Kidney glomerular epithelial cell (primary cell): ENCODE data around the gene LSM3.

ENCODE experiments used
- DNase-seq: peaks from one replicate; lab custom pipeline; 2025; lab: John Stamatoyannopoulos, UW

LSM3 gene

GRCh38 chr3:14143271-14144225 lies 35.1 kb upstream of the LSM3 start:
- peak; percentile 91 for DNase-seq

DNA sequence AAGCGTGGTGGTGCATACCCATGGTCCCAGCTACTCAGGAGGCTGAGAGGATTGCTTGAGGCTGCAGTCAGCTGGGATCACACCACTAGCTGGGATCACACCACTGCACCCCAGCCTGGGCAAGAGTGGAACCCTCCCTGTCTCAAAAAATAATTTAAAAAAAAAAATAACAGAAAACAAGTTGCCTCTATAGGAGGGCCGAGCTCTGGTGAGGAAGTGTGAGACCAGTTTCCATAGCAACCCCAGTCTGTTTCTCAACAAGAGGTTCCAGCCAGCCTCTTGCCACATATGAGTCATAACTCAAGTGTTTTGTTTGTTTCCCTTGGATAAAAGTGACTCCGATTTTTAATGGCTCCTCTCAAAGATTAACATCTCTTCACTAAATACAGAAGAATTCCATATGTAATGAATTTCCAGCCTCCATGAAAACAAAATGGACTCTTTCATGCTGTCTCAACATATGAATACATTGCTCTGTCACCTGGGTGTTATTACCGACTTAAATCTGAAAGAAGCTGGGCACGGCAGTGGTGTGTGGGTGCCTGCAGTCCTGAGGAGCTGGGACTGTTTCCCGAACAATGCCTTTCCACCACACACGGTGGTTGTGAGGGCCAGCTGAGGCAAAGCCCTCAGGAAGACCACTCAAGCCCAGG lies 34.1 kb upstream of the LSM3 start:
- DNase-seq = peak; percentile 96

DNA sequence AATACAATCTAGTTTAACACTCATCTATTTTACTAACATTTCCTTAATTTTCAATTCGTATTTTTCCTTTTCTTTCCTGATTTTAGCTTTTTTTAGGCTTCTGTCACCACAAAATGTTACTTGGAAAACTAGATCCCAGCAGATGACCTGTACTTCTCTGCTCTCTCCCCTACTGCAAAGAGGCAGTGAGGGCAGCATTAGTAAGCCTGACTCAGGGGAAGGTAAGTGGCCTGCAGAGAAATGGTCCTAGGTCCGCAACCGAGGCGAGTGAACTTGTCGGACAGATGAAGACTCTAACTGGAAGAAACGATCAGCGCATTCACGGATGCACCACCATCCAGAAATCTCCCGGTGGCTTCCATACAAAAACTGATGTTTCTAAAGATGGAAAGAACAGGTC lies 33.4 kb upstream of the LSM3 start:
- DNase-seq = no peak

- DNase-seq = no peak
Observed at GRCh38 chr3:14145670-14146380, 32.8 kb upstream of the LSM3 start.

GRCh38 chr3:14146381-14147065 lies 32.1 kb upstream of the LSM3 start:
- no peak for DNase-seq

GRCh38 chr3:14147066-14147435 lies 31.6 kb upstream of the LSM3 start:
- no peak for DNase-seq

DNA sequence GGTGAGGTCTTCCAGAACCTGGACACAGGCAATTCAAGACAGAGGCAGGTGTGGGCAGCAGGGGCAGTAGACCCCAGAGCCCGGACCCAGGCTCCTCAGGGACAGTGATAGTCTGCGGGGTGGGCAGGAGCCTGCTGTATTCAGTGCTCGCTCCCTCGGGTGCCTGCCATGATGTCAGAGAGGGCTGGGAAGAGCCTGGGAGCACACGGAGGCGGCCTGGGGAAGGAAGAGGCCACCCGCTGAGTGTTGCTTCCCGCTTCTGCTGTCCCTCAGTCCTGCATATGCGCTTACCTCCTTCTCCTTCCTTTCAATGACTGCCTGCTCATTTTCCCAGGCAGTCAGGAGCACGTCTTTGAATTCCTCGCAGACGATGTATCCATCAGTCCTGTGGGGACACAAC lies 31.0 kb upstream of the LSM3 start:
- no peak for DNase-seq

DNA sequence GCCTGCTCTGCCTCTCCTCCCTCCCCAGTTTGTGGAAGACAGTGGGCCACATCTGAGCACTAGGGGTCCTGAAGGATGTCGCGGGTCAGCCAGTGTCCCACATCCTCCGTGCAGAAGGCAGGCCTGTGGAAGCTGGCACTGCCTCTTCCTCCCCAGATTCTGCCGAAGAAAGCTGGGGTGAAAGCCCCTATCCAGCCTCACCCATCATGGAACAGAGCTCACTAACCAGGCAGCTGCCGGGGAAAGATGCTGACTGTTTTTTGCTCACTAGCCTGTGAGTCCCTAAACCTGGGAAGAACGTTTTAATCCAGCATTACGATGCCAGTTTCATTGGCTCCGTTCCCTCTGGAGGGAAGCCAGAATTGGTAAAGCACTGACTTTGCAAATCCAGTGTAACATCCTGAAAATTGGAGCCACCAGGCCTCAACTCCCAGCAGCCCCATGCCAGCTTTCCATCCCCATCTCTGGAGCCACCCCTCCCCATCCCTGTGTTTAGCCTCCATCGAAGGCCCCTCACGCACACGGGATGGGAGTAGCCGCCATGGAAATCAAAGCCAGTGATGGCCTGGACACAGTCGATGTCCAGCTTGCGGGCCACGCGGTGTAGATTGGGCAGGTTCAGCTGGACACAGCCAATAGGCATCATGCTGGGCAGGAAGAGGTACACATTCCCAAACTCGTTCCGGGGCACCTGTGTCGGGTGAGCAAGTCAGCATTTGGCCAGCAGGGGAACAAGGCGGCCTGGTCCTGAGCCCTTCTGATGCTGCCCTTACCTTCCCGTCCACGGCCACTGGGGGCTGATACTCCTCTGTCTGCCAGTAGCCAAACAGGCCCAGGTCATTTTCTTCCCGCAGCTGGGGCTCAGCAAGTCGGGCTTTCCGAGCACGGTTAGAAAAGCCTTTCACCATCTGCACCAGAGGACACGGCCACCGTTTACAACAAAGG lies 30.3 kb upstream of the LSM3 start:
- no peak for DNase-seq

- DNase-seq = no peak
Observed at GRCh38 chr3:14150078-14150477, 28.5 kb upstream of the LSM3 start.

GRCh38 chr3:14150491-14151230 lies 28.0 kb upstream of the LSM3 start:
- no peak for DNase-seq

DNA sequence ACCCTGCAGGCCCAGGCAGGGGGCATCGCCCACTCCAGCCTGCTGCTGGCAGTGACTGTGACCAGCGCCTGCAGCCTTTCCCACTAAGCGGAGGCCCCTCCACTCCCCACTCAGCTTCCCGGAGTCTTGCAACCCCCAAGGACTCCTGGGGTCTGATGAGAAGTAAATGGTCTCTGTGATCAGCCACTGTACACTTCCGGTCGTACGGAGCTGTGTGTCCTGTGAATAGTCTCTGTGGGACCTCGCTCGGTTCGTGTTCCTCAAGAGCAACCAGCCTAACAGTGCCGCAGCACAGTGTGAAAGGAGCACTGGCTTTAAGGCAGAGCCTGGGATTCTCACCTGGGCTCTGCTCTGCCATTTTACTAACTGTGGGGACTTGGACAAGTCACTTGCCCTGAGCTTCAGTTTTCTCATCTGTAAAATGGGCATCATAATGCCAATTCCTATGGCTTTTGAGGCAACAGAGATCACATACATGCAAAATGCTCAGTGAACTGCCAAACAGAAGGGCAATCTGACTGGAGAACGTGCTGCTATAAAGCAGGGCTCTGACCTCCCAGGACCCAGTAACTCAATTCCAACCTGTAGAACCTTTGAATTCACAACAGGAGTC lies 27.0 kb upstream of the LSM3 start:
- DNase-seq = no peak

GRCh38 chr3:14152233-14152962 lies 26.2 kb upstream of the LSM3 start:
- no peak for DNase-seq

GRCh38 chr3:14152963-14153355 lies 25.7 kb upstream of the LSM3 start:
- no peak for DNase-seq

- DNase-seq = no peak
Observed at GRCh38 chr3:14153663-14154062, 25.0 kb upstream of the LSM3 start.

DNA sequence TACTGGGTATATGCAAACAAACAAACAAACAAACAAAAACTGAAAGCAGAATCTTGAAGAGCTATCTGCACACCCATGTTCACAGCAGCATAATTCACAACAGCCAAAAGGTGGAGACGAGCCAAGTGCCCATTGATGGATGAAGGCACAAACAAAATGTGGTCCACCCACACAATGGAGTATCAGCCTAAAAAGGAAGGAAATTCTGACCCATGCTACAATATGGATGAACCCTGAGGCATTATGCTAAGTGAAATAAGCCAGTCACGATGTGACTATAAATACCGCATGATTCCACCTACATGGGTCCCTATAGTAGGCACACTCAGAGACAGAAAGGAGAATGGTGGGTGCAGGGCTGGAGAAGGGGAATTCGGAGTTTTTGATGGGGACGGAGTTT lies 24.3 kb upstream of the LSM3 start:
- no peak for DNase-seq

DNA sequence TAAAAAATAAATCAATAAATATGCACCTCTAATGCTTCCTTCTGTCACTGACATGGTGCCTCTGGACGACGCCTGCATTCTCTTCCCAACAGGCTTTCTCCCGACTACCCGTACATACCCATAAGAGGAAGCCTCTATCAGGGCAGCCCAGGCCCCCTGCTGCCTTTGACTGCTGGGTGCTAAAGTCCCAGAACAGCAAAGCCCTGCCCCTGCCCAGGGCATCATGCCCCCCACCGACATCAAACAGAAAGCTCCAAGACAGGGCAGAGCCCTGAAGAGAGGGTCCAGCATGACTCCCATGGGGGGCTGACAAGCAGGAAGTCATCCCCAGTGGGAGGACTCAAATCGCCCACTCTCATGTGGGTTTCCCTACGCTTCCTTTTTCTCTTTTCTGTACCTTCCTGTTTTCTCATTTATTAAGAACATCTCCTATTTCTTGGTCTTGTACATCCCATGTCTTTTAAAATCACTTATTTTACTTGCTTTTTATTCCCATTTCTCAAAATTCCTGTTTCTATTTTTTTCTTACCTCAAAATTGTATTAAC lies 23.6 kb upstream of the LSM3 start:
- DNase-seq = no peak

DNA sequence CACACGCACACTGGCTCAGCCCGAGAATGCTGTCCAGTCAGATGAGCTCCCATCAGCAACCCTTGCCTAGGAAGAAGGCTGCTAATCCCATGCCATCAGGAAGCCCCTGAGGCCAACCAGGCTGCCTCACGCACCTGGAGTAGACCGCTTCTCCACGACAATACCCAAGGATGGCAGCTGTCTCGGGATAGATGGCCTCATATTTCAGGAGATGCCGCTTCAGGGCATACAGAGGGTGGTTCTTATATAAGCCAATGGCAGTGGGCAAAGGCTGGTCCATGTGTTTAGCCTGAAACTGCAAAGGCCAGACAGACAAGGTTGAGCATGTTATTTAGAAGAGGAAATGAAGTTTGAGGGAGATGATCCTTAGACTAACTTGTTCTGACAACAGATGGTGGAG lies 22.4 kb upstream of the LSM3 start:
- DNase-seq = no peak

GRCh38 chr3:14156843-14157561 lies 21.6 kb upstream of the LSM3 start:
- DNase-seq = no peak
